Natural killer cell (primary cell): Measurements from ENCODE around the gene GZMH. TPM values are rescaled to one million over a fixed set of nuclear protein-coding genes. Genes with fewer than 3 reads are reported as not detected.
"Not testable (repeated sequence)": the region's sequence is repeated elsewhere in the genome, so short reads cannot be mapped to it uniquely, and the experiment has no call there.

ENCODE experiments used
- ATAC-seq, 3 donors: fragments of 150-1000 bp in 2 of 3; fragments of 200-7000 bp in 1 of 3; cut with Tn5 transposase; 1 replicate in 1 of 3; 2 replicates in 2 of 3; pipeline ENCODE4 v1.10.0; 2021; ENCODE audit warnings: mild to moderate bottlenecking in 2 of 3, moderate library complexity in 2 of 3
- DNase-seq, 2 donors: peaks; one replicate each; pipeline versions ENCODE4 v3.0.0 to v3.0.0-alpha.2; 2013 to 2021; ENCODE audit warnings: mixed read lengths in 1 of 2
- H3K27ac ChIP-seq: one replicate; pipeline ENCODE4 v1.5.1; 2013; ENCODE audit warnings: mild to moderate bottlenecking, low read length
- H3K27me3 ChIP-seq: one replicate; pipeline ENCODE4 v1.6.1; 2013; ENCODE audit warnings: low read length; ENCODE audit not compliant: control insufficient read depth, insufficient read depth
- H3K36me3 ChIP-seq: one replicate; pipeline ENCODE4 v1.6.1; 2013; ENCODE audit warnings: low read length; ENCODE audit not compliant: control insufficient read depth, insufficient read depth
- H3K4me1 ChIP-seq: one replicate; pipeline ENCODE4 v1.6.1; 2013; ENCODE audit warnings: low read length; ENCODE audit not compliant: control insufficient read depth, insufficient read depth
- H3K4me3 ChIP-seq: one replicate; pipeline ENCODE4 v1.5.1; 2013; ENCODE audit warnings: low read length
- H3K9me3 ChIP-seq: one replicate; pipeline ENCODE4 v1.6.1; 2013; ENCODE audit warnings: low read length; ENCODE audit not compliant: control insufficient read depth, insufficient read depth
- H3K27ac Mint-ChIP-seq, 2 donors: one replicate each; pipeline ENCODE4 v1.8.0; 2022; ENCODE audit warnings: mild to moderate bottlenecking in 2 of 2, mixed read lengths in 2 of 2, moderate library complexity in 1 of 2
- H3K27me3 Mint-ChIP-seq, 2 donors: one replicate each; pipeline ENCODE4 v1.8.0; 2022; ENCODE audit warnings: low read depth in 2 of 2, mixed read lengths in 2 of 2
- H3K36me3 Mint-ChIP-seq: one replicate; pipeline ENCODE4 v1.8.0; 2022; ENCODE audit warnings: mixed read lengths
- H3K4me1 Mint-ChIP-seq, 2 donors: one replicate each; pipeline ENCODE4 v1.8.0; 2022; ENCODE audit warnings: mixed read lengths in 2 of 2
- H3K4me3 Mint-ChIP-seq: one replicate; pipeline ENCODE4 v1.8.0; 2022; ENCODE audit warnings: mild to moderate bottlenecking, moderate library complexity, mixed read lengths
- H3K9me3 Mint-ChIP-seq, 2 donors: one replicate each; pipeline ENCODE4 v1.8.0; 2022; ENCODE audit warnings: mixed read lengths in 2 of 2
- WGBS: methylation state at CpG from one replicate; pipeline ENCODE4 v1.1.7; 2013; ENCODE audit warnings: missing lambda C conversion rate; ENCODE audit not compliant: insufficient coverage; 5-methylcytosine and 5-hydroxymethylcytosine counted together
- intact Hi-C: fragments of 100-400 bp; cut with micrococcal nuclease; formaldehyde crosslinking; loops from one replicate; pipeline ENCODE4 v1.14.2; 2022
- total RNA-seq, 4 donors: library from RNA; stranded (reverse); fragments of 120-200 nt in 1 of 4; gene quantifications; one replicate each; pipeline versions ENCODE4 v1.2.3 to v1.2.4, GENCODE V29; 2013 to 2022
- TF ChIP-seq, protein P1 (sequence below): fragments of 200-600 bp; IDR thresholded peaks from one replicate; pipeline ENCODE4 v1.8.0; 2022; ENCODE audit warnings: antibody characterized with exemption

The GZMH gene, protein sequence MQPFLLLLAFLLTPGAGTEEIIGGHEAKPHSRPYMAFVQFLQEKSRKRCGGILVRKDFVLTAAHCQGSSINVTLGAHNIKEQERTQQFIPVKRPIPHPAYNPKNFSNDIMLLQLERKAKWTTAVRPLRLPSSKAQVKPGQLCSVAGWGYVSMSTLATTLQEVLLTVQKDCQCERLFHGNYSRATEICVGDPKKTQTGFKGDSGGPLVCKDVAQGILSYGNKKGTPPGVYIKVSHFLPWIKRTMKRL
- total RNA-seq, result 100 to 1,000 TPM; 236 to 677 (median 284) TPM
- 461 TPM for total RNA-seq (2013)

GRCh38 chr14:24609655-24610344 is at the start of gene GZMH:
Gene GZMH (minus strand): TSS chr14:24609685. CDS start chr14:24609613, 72 bp downstream.
- H3K9me3 Mint-ChIP-seq, result no peaks in the 10 kb centered on the region
- H3K4me3 ChIP-seq, result peak within 1 kb of the TSS; percentile 36
- TF ChIP-seq, protein P1, sequence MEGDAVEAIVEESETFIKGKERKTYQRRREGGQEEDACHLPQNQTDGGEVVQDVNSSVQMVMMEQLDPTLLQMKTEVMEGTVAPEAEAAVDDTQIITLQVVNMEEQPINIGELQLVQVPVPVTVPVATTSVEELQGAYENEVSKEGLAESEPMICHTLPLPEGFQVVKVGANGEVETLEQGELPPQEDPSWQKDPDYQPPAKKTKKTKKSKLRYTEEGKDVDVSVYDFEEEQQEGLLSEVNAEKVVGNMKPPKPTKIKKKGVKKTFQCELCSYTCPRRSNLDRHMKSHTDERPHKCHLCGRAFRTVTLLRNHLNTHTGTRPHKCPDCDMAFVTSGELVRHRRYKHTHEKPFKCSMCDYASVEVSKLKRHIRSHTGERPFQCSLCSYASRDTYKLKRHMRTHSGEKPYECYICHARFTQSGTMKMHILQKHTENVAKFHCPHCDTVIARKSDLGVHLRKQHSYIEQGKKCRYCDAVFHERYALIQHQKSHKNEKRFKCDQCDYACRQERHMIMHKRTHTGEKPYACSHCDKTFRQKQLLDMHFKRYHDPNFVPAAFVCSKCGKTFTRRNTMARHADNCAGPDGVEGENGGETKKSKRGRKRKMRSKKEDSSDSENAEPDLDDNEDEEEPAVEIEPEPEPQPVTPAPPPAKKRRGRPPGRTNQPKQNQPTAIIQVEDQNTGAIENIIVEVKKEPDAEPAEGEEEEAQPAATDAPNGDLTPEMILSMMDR, result no peak
- H3K36me3 Mint-ChIP-seq, result no peaks in the 10 kb centered on the region
- peaks cover 91 to 96% of the 10 kb centered on the region in 2 donors for H3K4me1 Mint-ChIP-seq
- peak within 1 kb of the TSS; percentile 83 for H3K27ac ChIP-seq
- intact Hi-C loops, result loop anchor here (1.0 to 5.0 kb wide), 4 partner anchors 17 to 523 kb away; no protein-coding TSS in a partner anchor
- 43% methylated on average over 1 of the region's 2 CpGs for WGBS
- H3K4me1 ChIP-seq, result peaks cover 76% of the 10 kb centered on the region
- peak within 1 kb of the TSS; percentile 99 for H3K27ac Mint-ChIP-seq
- peak in 1 of 2 donors; percentile 63 for DNase-seq
- no peaks in the 10 kb centered on the region for H3K27me3 Mint-ChIP-seq
- H3K36me3 ChIP-seq, result no peaks in the 10 kb centered on the region
- peak; percentile 76 to 88 (median 84) for ATAC-seq
- peak within 1 kb of the TSS; percentile 95 for H3K4me3 Mint-ChIP-seq
- H3K9me3 ChIP-seq, result no peaks in the 10 kb centered on the region
- no peaks in the 10 kb centered on the region for H3K27me3 ChIP-seq

GRCh38 chr14:24648361-24648760 is 38.9 kb upstream of the GZMH start:
- H3K9me3 Mint-ChIP-seq, ATAC-seq, H3K4me3 ChIP-seq, H3K9me3 ChIP-seq, H3K27me3 ChIP-seq, H3K4me1 ChIP-seq, H3K36me3 Mint-ChIP-seq, H3K27ac Mint-ChIP-seq, H3K36me3 ChIP-seq, H3K4me3 Mint-ChIP-seq, H3K27me3 Mint-ChIP-seq, intact Hi-C loops, DNase-seq, H3K27ac ChIP-seq: not testable (repeated sequence)
- peaks cover 20 to 21% of the 10 kb centered on the region in 2 donors for H3K4me1 Mint-ChIP-seq
- 80% methylated on average over 1 of the region's 1 CpG for WGBS

DNA sequence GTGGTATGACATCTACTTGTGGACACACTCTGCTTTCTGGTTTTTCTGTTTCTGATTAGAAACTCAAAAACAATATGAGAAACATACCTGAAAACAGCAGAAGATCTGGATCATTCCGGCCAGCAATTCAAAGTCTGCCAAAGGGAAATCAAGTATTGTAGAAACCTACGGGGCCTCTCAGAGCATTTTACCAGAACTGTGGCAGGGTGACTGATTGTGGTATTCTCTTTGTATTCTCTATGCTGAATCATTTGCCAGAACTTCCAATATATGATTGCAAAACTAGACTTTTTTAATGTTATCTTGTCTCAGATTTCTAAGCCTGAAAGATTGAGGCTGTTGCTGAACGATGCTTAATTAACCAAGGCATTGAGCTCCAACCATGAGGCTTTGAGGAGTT is 30.4 kb upstream of the GZMH start:
- no peak for ATAC-seq
- 76% methylated on average over 3 of the region's 3 CpGs for WGBS
- H3K4me3 Mint-ChIP-seq, result no peak overlapping the region

DNA sequence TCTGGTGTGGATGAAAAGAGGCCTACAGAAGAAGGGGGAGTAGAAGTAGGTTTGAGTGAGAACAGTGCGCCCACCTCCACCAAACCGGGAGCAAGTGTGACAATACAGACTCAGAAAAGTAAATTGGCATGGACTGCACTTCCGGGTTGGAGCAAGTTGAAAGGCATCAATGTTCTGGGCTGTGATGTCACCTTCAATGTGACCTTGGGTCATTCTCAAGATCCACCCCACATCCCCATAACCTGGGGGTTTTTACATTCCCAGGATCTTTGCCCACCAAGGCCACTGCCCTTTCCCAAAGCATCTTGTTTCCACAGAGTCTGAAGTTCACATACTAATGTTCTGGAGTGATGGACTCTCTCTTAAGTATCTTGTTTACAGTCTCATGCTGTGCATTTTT is 29.8 kb upstream of the GZMH start:
- intact Hi-C loops, result no loop called here
- H3K27ac ChIP-seq, result no peak overlapping the region
- no peaks in the 10 kb centered on the region for H3K9me3 ChIP-seq
- TF ChIP-seq, protein P1, result no peak
- H3K4me3 Mint-ChIP-seq, result no peak overlapping the region
- no peaks in the 10 kb centered on the region for H3K9me3 Mint-ChIP-seq
- no peak for ATAC-seq
- no peaks in the 10 kb centered on the region for H3K36me3 ChIP-seq
- H3K27me3 ChIP-seq, result no peaks in the 10 kb centered on the region
- no peak for DNase-seq
- no peak overlapping the region for H3K4me3 ChIP-seq
- 100% methylated on average over 3 of the region's 3 CpGs for WGBS
- H3K4me1 Mint-ChIP-seq, result peaks cover 16 to 20% of the 10 kb centered on the region in 2 donors
- H3K27me3 Mint-ChIP-seq, result no peaks in the 10 kb centered on the region
- H3K27ac Mint-ChIP-seq, result no peak overlapping the region
- peaks cover 8% of the 10 kb centered on the region for H3K4me1 ChIP-seq
- no peaks in the 10 kb centered on the region for H3K36me3 Mint-ChIP-seq

More for the DNA sequence above, 30.4 kb upstream of the GZMH start:
- H3K4me1 ChIP-seq, result peaks cover 1% of the 10 kb centered on the region
- H3K9me3 Mint-ChIP-seq, result no peaks in the 10 kb centered on the region
- no peaks in the 10 kb centered on the region for H3K36me3 ChIP-seq
- no peak overlapping the region for H3K4me3 ChIP-seq
- H3K36me3 Mint-ChIP-seq, result no peaks in the 10 kb centered on the region
- no peak overlapping the region for H3K27ac Mint-ChIP-seq
- H3K9me3 ChIP-seq, result no peaks in the 10 kb centered on the region
- DNase-seq, result no peak
- TF ChIP-seq, protein P1, result no peak
- peaks cover 10 to 17% of the 10 kb centered on the region in 2 donors for H3K4me1 Mint-ChIP-seq
- H3K27ac ChIP-seq, result no peak overlapping the region
- H3K27me3 Mint-ChIP-seq, result no peaks in the 10 kb centered on the region
- intact Hi-C loops, result no loop called here
- no peaks in the 10 kb centered on the region for H3K27me3 ChIP-seq
